ENCODE results near the gene EPB41L2. TPM values are rescaled to one million over a fixed set of nuclear protein-coding genes. Genes with fewer than 3 reads are reported as not detected.

The EPB41L2 gene
- total RNA-seq, 1 donor from 2014 or later: 136 TPM

DNA sequence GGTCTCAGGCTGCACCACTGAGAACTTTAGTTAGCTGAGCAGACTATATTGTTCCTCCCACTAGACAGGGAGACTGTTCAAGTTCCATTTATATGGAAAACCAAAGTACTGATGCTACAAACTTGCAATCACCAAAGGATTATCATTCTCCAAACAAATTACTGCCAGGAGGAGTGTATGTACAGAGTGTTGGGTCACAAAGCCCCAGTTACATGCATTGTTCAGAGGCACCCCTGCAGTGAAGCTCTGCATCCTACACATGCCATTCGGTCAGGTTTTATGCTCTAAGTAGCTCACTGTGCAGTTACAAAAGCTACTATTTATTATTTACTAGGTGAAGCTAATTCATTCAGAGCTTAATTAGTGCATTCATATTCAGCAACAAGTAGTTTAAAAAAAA lies 160.0 kb downstream of the EPB41L2 start:
- Histone ChIP-seq H4K20me1 (ENCODE audit: insufficient read depth, low read length) (peaks cover 6% of the 10 kb centered on the region), H3K9ac (ENCODE audit: low read length) (no peak overlapping the region), H3K4me1 (ENCODE audit: insufficient read depth, low read length) (peaks cover 21% of the 10 kb centered on the region), H3K27me3 (ENCODE audit: insufficient read depth, low read length) (no peaks in the 10 kb centered on the region), H3K27ac (ENCODE audit: low read depth, low read length) (no peak overlapping the region), H3K4me2 (ENCODE audit: low read length) (no peak overlapping the region), H2AFZ (ENCODE audit: low read depth, low read length) (no peak overlapping the region), H3K9me3 (ENCODE audit: insufficient read depth, low read depth, low read length) (no peaks in the 10 kb centered on the region), H3K79me2 (ENCODE audit: insufficient read depth, low read length) (no peaks in the 10 kb centered on the region), H3K4me3 (ENCODE audit: insufficient read depth, low read depth, low read length) (no peak overlapping the region), H3K36me3 (ENCODE audit: insufficient read depth, low read length) (no peaks in the 10 kb centered on the region)
- peaks cover 9% of the 10 kb centered on the region for H3K4me1 Mint-ChIP-seq (ENCODE audit: low read depth, unreplicated experiment)
- no peaks in the 10 kb centered on the region for H3K9me3 Mint-ChIP-seq (ENCODE audit: unreplicated experiment)
- DNase-seq (ENCODE audit: low read depth) (no peak), FAIRE-seq (no peak)
- no peaks in the 10 kb centered on the region for H3K27me3 Mint-ChIP-seq (ENCODE audit: low read depth, unreplicated experiment)
- H3K4me3 Mint-ChIP-seq (ENCODE audit: unreplicated experiment): no peak overlapping the region
- peaks cover 3% of the 10 kb centered on the region for H3K36me3 Mint-ChIP-seq (ENCODE audit: low read depth, unreplicated experiment)
- no peak for TF ChIP-seq EZH2 (IDR thresholded peaks at IDR 0.05; ENCODE audit: insufficient read depth, low read length)
- TF ChIP-seq, protein P1, sequence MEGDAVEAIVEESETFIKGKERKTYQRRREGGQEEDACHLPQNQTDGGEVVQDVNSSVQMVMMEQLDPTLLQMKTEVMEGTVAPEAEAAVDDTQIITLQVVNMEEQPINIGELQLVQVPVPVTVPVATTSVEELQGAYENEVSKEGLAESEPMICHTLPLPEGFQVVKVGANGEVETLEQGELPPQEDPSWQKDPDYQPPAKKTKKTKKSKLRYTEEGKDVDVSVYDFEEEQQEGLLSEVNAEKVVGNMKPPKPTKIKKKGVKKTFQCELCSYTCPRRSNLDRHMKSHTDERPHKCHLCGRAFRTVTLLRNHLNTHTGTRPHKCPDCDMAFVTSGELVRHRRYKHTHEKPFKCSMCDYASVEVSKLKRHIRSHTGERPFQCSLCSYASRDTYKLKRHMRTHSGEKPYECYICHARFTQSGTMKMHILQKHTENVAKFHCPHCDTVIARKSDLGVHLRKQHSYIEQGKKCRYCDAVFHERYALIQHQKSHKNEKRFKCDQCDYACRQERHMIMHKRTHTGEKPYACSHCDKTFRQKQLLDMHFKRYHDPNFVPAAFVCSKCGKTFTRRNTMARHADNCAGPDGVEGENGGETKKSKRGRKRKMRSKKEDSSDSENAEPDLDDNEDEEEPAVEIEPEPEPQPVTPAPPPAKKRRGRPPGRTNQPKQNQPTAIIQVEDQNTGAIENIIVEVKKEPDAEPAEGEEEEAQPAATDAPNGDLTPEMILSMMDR (IDR thresholded peaks at IDR 0.05; ENCODE audit: insufficient read depth, low read depth, low read length): no peak
- H3K27ac Mint-ChIP-seq (ENCODE audit: unreplicated experiment): no peak overlapping the region

DNA sequence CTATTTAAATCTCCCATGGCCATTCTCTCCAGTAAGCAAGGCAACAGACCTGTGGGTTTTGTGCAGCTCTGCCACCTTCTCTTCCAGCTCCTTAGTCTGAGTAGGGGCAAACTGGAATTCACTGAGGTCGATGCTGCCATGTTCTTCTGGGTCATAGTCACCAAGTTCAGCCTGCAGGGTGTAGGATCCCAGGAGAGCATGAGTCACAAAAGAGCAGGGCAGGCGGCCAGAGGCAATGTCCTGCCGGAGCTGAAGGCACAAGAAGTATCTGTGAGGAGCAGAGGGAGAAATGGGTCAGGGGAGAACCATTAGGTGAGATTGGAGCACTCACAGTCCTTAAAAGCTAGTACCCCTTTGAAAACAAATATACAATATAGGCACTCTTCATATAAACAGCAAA lies 162.1 kb downstream of the EPB41L2 start:
- no peak overlapping the region for H3K27ac ChIP-seq (ENCODE audit: low read depth, low read length)
- no peaks in the 10 kb centered on the region for H3K36me3 ChIP-seq (ENCODE audit: insufficient read depth, low read length)
- no peaks in the 10 kb centered on the region for H3K79me2 ChIP-seq (ENCODE audit: insufficient read depth, low read length)
- Mint-ChIP-seq H3K4me3 (ENCODE audit: unreplicated experiment) (no peak overlapping the region), H3K9me3 (ENCODE audit: unreplicated experiment) (no peaks in the 10 kb centered on the region), H3K27ac (ENCODE audit: unreplicated experiment) (peak overlapping the region; percentile 79), H3K4me1 (ENCODE audit: low read depth, unreplicated experiment) (peaks cover 9% of the 10 kb centered on the region), H3K36me3 (ENCODE audit: low read depth, unreplicated experiment) (peaks cover 6% of the 10 kb centered on the region), H3K27me3 (ENCODE audit: low read depth, unreplicated experiment) (no peaks in the 10 kb centered on the region)
- H4K20me1 ChIP-seq (ENCODE audit: insufficient read depth, low read length): no peaks in the 10 kb centered on the region
- TF ChIP-seq, protein P1 (IDR thresholded peaks at IDR 0.05; ENCODE audit: insufficient read depth, low read depth, low read length): no peak
- TF ChIP-seq EZH2 (IDR thresholded peaks at IDR 0.05; ENCODE audit: insufficient read depth, low read length): no peak
- peak; percentile 84 for FAIRE-seq
- no peaks in the 10 kb centered on the region for H3K9me3 ChIP-seq (ENCODE audit: insufficient read depth, low read depth, low read length)
- no peaks in the 10 kb centered on the region for H3K27me3 ChIP-seq (ENCODE audit: insufficient read depth, low read length)
- peak; percentile 70 for DNase-seq (ENCODE audit: low read depth)
- H3K9ac ChIP-seq (ENCODE audit: low read length): no peak overlapping the region
- H3K4me1 ChIP-seq (ENCODE audit: insufficient read depth, low read length): peaks cover 6% of the 10 kb centered on the region
- H3K4me3 ChIP-seq (ENCODE audit: insufficient read depth, low read depth, low read length): no peak overlapping the region
- no peak overlapping the region for H2AFZ ChIP-seq (ENCODE audit: low read depth, low read length)
- peak overlapping the region; percentile 13 for H3K4me2 ChIP-seq (ENCODE audit: low read length)

DNA sequence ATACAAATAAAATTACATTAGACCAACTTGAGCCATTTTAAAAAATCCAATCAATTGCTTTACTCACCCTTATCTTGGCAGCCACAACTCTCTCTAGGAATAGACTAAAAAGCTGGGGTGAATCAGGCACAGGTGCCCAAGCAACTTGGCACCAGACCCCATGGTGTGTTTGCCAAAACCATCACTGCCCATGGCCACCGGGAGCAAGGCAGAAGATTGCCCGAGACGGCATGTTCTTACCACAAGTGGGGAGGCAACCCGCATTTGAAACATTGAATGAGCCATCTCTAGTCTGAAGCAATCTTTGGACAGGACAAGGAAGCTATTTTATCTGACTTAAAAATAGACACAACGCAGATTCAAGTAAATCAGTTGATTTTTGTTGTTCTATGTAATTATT lies 166.8 kb downstream of the EPB41L2 start:
- DNase-seq (ENCODE audit: low read depth) (no peak), FAIRE-seq (no peak)
- peaks cover 17% of the 10 kb centered on the region for H3K36me3 Mint-ChIP-seq (ENCODE audit: low read depth, unreplicated experiment)
- Histone ChIP-seq H2AFZ (ENCODE audit: low read depth, low read length) (no peak overlapping the region), H3K4me3 (ENCODE audit: insufficient read depth, low read depth, low read length) (no peak overlapping the region), H3K36me3 (ENCODE audit: insufficient read depth, low read length) (no peaks in the 10 kb centered on the region), H3K4me1 (ENCODE audit: insufficient read depth, low read length) (peaks cover 6% of the 10 kb centered on the region), H3K9ac (ENCODE audit: low read length) (no peak overlapping the region), H3K79me2 (ENCODE audit: insufficient read depth, low read length) (no peaks in the 10 kb centered on the region), H3K4me2 (ENCODE audit: low read length) (no peak overlapping the region), H3K27me3 (ENCODE audit: insufficient read depth, low read length) (no peaks in the 10 kb centered on the region), H4K20me1 (ENCODE audit: insufficient read depth, low read length) (no peaks in the 10 kb centered on the region), H3K27ac (ENCODE audit: low read depth, low read length) (no peak overlapping the region), H3K9me3 (ENCODE audit: insufficient read depth, low read depth, low read length) (no peaks in the 10 kb centered on the region)
- H3K9me3 Mint-ChIP-seq (ENCODE audit: unreplicated experiment): no peaks in the 10 kb centered on the region
- peaks cover 12% of the 10 kb centered on the region for H3K4me1 Mint-ChIP-seq (ENCODE audit: low read depth, unreplicated experiment)
- no peak overlapping the region for H3K27ac Mint-ChIP-seq (ENCODE audit: unreplicated experiment)
- H3K4me3 Mint-ChIP-seq (ENCODE audit: unreplicated experiment): no peak overlapping the region
- TF ChIP-seq EZH2 (IDR thresholded peaks at IDR 0.05; ENCODE audit: insufficient read depth, low read length): no peak
- TF ChIP-seq, protein P1 (IDR thresholded peaks at IDR 0.05; ENCODE audit: insufficient read depth, low read depth, low read length): no peak
- no peaks in the 10 kb centered on the region for H3K27me3 Mint-ChIP-seq (ENCODE audit: low read depth, unreplicated experiment)
